LNCaP clone FGC (cell line): Measurements from ENCODE around the gene AGTR1.

Experiments used
- DNase-seq: peaks from one replicate; pipeline ENCODE4 v3.0.0-alpha.2; 2011; ENCODE audit warnings: low read depth
- H3K4me3 ChIP-seq: 2 replicates; pipeline ENCODE4 v1.5.1; 2011; ENCODE audit warnings: mild to moderate bottlenecking, low read depth, low read length, control low read depth
- CTCF ChIP-seq: IDR thresholded peaks from 2 replicates; pipeline ENCODE4 v1.5.1; 2012; ENCODE audit warnings: mild to moderate bottlenecking; ENCODE audit not compliant: control insufficient read depth, insufficient read depth; ENCODE audit errors: extremely low read depth

Gene AGTR1

GRCh38 chr3:148756311-148756710, 58.6 kb downstream of the AGTR1 start:
- no peak for DNase-seq
- H3K4me3 ChIP-seq = no peak overlapping the region
- no peak for TF ChIP-seq CTCF

- DNase-seq = no peak
- H3K4me3 ChIP-seq = no peak overlapping the region
- no peak for TF ChIP-seq CTCF
Observed at GRCh38 chr3:148757238-148758215, 59.8 kb downstream of the AGTR1 start.

DNA sequence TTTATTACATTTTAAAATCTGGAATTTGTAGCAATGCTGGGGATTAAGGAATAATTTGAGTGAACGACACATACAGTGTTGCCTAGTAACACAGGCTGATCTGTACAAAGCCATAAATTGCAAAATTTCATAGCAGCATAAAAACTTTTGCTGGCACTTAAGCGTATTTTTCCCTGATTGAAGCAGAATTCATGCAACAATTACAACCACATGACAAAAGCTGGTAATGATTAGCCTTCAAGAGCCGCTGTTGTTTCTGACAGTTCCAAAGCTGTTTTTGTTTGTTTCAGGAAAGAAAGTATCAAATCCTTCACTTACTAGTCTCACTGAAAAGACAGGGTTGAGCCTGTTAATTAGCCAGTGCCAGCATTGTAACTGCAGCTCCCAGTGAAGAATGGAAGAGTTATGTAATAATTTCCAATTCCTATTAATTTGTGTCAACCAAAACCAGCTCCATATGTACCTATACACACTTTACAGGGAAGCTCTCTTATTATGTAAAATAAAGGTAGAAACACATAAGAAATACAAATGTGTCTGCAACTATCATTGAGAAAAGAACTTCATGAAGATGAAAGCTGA, 60.7 kb downstream of the AGTR1 start:
- TF ChIP-seq CTCF = no peak
- no peak for DNase-seq
- H3K4me3 ChIP-seq = no peak overlapping the region

DNA sequence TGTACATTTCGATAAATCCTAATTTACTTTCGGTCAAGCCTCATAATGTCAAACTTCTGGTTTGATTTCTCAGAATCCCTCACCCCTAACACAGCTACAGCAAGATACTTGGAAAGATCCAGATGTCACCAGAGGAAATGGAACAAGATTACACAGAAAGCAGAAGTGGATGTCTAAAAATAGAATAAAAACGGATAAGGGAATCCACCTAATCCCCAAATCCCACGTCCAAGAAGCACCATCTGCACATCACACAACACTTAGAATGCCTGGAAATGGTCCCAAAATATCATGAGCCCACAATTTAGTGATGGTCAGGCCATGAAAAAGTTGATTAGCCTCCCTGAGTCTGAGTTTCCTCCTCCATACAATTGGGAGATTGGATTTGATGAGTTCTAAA, 61.7 kb downstream of the AGTR1 start:
- no peak overlapping the region for H3K4me3 ChIP-seq
- DNase-seq = no peak
- no peak for TF ChIP-seq CTCF

DNA sequence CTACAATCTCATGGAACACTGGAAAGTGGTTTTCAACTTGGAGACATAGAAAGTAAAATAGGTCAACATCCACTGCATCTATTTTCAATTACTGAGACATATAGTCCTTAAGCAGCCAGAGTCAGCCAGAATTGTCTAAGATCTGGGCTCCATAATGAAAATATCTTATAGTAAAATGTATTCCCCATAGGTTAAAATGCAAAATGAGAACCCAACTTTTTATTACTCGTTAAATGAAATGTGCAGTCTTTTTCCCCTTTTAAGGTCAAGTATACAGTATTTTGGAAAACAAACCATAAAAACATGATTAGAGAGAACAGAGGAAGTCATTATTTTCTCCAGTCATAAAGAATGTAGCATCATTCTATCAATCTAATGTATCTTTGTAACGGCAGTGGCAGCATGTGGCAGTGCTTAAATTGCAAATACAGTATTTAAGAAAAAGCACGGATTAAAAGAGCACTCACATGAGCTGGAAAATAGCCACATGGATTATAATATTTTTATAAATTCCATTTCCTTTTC, 65.5 kb downstream of the AGTR1 start:
- no peak overlapping the region for H3K4me3 ChIP-seq

More for the DNA sequence above, 65.5 kb downstream of the AGTR1 start:
- no peak for DNase-seq
- TF ChIP-seq CTCF = no peak
